Transverse colon (tissue), 4 donors: ENCODE data around the gene NCMAP. TPM values are rescaled to one million over a fixed set of nuclear protein-coding genes. Genes with fewer than 3 reads are reported as not detected.

Experiments used
- DNase-seq: peaks from one replicate; pipeline ENCODE4 v3.0.0-alpha.2; 2019
- H3K27ac ChIP-seq, 4 donors: fragments of 200-600 bp; sonication (generic); 2 replicates each; pipeline ENCODE4 v1.5.1; 2016 to 2018; ENCODE audit warnings: inconsistent platforms in 4 of 4
- H3K27me3 ChIP-seq: fragments of 200-600 bp; sonication (generic); 2 replicates; pipeline ENCODE4 v1.5.1; 2017; ENCODE audit warnings: inconsistent platforms
- H3K36me3 ChIP-seq, 4 donors: fragments of 200-600 bp; sonication (generic); 2 replicates each; pipeline ENCODE4 v1.5.1; 2017 to 2019; ENCODE audit warnings: inconsistent platforms in 4 of 4
- H3K4me1 ChIP-seq, 4 donors: fragments of 200-600 bp; sonication (generic); 2 replicates each; pipeline ENCODE4 v1.5.1; 2017 to 2020; ENCODE audit warnings: inconsistent platforms in 4 of 4
- H3K4me3 ChIP-seq, 4 donors: fragments of 200-600 bp; sonication (generic); 1 replicate in 1 of 4; 2 replicates in 3 of 4; pipeline versions ENCODE4 v1.5.1 to v1.6.1; 2017 to 2019; ENCODE audit warnings: inconsistent platforms in 4 of 4
- H3K9me3 ChIP-seq, 2 donors: fragments of 200-600 bp; sonication (generic); 2 replicates each; pipeline ENCODE4 v1.5.1; 2017 to 2019; ENCODE audit warnings: inconsistent platforms in 2 of 2
- EP300 ChIP-seq: sonication (generic); formaldehyde crosslinking; IDR thresholded peaks from one replicate; pipeline ENCODE4 v1.6.1; 2017; ENCODE audit warnings: antibody characterized with exemption, low read depth
- POLR2A ChIP-seq: fragments of 450-650 bp; IDR thresholded peaks from one replicate; pipeline ENCODE4 v1.6.1; 2016; ENCODE audit warnings: antibody characterized with exemption, mild to moderate bottlenecking, moderate library complexity
- POLR2AphosphoS5 ChIP-seq, 3 donors: sonication (generic); formaldehyde crosslinking; IDR thresholded peaks; one replicate each; pipeline ENCODE4 v1.6.1; 2016; ENCODE audit warnings: antibody characterized with exemption in 3 of 3
- WGBS, 2 donors: methylation state at CpG; one replicate each; pipeline ENCODE4 v1.1.5; 2018; ENCODE audit warnings: low coverage in 1 of 2; 5-methylcytosine and 5-hydroxymethylcytosine counted together
- in situ Hi-C, 4 donors: fragments of 200-750 bp; cut with MboI; loops; one replicate each; pipeline versions ENCODE4 v1.15.0 to v1.15.1; 2017; ENCODE audit warnings: low sequenced_read_pairs in 3 of 4, low pct_ligation_motif_present in 1 of 4, low pct_unique_long_range_greater_than_20kb in 1 of 4
- intact Hi-C: fragments of 100-400 bp; cut with DNase I; formaldehyde crosslinking; loops from one replicate; pipeline ENCODE4 v1.15.1; 2023; ENCODE audit warnings: low total_unique reads
- total RNA-seq, 4 donors: library from RNA; depleted of rRNA; stranded (reverse); fragments of >200 nt; gene quantifications; one replicate each; pipeline ENCODE4 v1.1.0, GENCODE V29; 2016
- TF ChIP-seq, protein P1 (sequence below), 5 experiments: fragments of 200-600 bp in 3 of 5; fragments of 450-650 bp in 2 of 5; sonication (generic) in 3 of 5; IDR thresholded peaks; 1 replicate in 2 of 5; 2 replicates in 3 of 5; pipeline ENCODE4 v1.5.1; 2016 to 2017; ENCODE audit warnings: antibody characterized with exemption in 5 of 5, inconsistent platforms in 3 of 5, mild to moderate bottlenecking in 2 of 5, moderate library complexity in 1 of 5

Gene NCMAP
- total RNA-seq, 4 donors from 2014 or later: 0.37 to 2.2 (median 1.4) TPM; not detected in 1

DNA sequence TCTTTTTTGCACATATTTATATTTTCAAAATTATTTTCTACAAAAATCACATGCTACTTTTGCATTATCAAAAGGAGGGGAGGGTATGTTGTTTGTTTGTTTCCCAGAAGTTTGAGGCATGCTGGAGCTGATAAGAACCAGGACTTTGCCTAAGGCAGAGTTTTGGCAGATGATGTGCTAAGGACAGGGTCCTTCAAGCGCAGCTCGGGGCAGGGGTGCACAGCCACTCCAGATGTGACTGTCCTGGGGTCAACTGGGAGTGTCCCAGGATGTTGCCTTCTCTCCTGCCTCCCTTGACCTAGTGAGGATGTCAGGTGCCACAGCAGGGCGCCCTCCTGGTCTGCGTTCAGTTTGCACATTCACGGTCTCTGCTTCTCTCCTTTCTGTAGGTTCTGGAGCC, 44.7 kb downstream of the NCMAP start:
- intact Hi-C loops: no loop called here
- Histone ChIP-seq H3K4me3 (no peak overlapping the region), H3K27ac (no peak overlapping the region), H3K4me1 (no peaks in the 10 kb centered on the region), H3K36me3 (no peaks in the 10 kb centered on the region), H3K9me3 (no peaks in the 10 kb centered on the region), H3K27me3 (no peaks in the 10 kb centered on the region)
- in situ Hi-C loops: no loop called here
- no peak for DNase-seq
- WGBS, 2 donors: 80% methylated on average over 5 of the region's 5 CpGs; no CpG with 5 or more reads in 1 of the 2 donors
- TF ChIP-seq EP300: no peak
- TF ChIP-seq, protein P1, sequence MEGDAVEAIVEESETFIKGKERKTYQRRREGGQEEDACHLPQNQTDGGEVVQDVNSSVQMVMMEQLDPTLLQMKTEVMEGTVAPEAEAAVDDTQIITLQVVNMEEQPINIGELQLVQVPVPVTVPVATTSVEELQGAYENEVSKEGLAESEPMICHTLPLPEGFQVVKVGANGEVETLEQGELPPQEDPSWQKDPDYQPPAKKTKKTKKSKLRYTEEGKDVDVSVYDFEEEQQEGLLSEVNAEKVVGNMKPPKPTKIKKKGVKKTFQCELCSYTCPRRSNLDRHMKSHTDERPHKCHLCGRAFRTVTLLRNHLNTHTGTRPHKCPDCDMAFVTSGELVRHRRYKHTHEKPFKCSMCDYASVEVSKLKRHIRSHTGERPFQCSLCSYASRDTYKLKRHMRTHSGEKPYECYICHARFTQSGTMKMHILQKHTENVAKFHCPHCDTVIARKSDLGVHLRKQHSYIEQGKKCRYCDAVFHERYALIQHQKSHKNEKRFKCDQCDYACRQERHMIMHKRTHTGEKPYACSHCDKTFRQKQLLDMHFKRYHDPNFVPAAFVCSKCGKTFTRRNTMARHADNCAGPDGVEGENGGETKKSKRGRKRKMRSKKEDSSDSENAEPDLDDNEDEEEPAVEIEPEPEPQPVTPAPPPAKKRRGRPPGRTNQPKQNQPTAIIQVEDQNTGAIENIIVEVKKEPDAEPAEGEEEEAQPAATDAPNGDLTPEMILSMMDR (IDR thresholded peaks at IDR 0.05): no peak
- no peak for TF ChIP-seq POLR2AphosphoS5 (IDR thresholded peaks at IDR 0.05)
- no peak for TF ChIP-seq POLR2A

DNA sequence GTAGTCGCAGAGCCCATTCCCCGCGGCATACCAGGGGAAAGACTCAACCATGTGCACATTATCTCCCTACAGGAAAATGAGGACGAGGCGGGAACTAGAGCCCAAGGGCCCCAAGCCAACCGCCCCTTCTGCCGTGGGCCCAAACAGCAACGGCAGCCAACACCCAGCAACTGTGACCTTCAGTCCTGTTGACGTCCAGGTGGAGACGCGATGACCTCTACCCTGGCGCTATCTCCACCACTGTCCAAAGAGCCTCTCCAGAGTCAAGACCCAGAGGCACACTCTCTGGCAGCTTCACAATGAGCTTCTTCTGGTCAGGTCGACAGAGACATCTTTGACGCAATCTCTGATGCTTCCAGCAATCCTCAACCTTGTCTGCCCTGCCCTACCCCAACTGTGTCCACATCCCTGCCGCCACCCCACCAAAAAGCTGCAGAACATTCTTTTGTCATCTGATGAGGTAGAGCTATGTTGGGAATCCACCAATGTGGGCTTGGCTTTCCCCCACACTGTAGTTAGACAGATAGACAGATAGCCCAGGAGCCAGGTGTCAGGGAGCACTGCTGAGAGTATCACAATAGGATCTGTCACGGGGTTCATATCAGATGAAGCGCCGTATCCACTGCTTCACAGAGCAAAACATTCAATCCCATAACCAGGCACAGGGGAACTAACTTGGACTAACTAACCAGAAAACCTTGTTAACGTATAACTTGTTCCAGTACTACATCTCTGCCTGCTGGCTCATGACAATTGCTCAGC, 49.8 kb downstream of the NCMAP start:
- Histone ChIP-seq H3K4me3 (no peak overlapping the region), H3K27ac (no peak overlapping the region), H3K36me3 (no peaks in the 10 kb centered on the region), H3K9me3 (no peaks in the 10 kb centered on the region), H3K4me1 (no peaks in the 10 kb centered on the region), H3K27me3 (peaks cover 3% of the 10 kb centered on the region)
- intact Hi-C loops: no loop called here
- 84 to 92% methylated on average over 6 to 19 of the region's 19 CpGs for WGBS, 2 donors
- no peak for DNase-seq
- TF ChIP-seq EP300 (no peak), POLR2AphosphoS5 (IDR thresholded peaks at IDR 0.05) (no peak), POLR2A (no peak)
- TF ChIP-seq, protein P1 (IDR thresholded peaks at IDR 0.05): no peak
- in situ Hi-C loops: no loop called here

DNA sequence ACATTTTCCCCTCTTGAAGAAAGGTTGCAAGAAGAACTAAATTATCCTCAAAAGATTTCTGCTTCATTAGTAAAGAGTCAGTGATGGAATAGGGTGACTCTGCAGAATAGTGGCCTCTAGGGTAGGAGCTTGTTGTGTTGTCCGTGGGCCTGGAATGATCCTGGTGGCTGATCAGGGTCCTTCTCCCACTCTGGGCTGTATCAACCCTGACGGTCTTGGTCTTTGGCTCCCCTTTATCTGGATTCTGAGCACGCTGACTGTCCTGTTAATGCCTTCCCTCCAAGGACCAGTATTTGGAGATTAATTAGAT, 50.4 kb downstream of the NCMAP start:
- intact Hi-C loops: no loop called here
- in situ Hi-C loops: no loop called here
- WGBS, 2 donors: 87% methylated on average over 3 of the region's 3 CpGs; no CpG with 5 or more reads in 1 of the 2 donors
- no peaks in the 10 kb centered on the region for H3K9me3 ChIP-seq
- no peak overlapping the region for H3K27ac ChIP-seq
- DNase-seq: no peak
- TF ChIP-seq EP300 (no peak), POLR2A (no peak), POLR2AphosphoS5 (IDR thresholded peaks at IDR 0.05) (no peak)
- TF ChIP-seq, protein P1 (IDR thresholded peaks at IDR 0.05): no peak
- H3K27me3 ChIP-seq: peaks cover 3% of the 10 kb centered on the region
- H3K4me1 ChIP-seq: no peaks in the 10 kb centered on the region
- no peaks in the 10 kb centered on the region for H3K36me3 ChIP-seq
- no peak overlapping the region for H3K4me3 ChIP-seq

DNA sequence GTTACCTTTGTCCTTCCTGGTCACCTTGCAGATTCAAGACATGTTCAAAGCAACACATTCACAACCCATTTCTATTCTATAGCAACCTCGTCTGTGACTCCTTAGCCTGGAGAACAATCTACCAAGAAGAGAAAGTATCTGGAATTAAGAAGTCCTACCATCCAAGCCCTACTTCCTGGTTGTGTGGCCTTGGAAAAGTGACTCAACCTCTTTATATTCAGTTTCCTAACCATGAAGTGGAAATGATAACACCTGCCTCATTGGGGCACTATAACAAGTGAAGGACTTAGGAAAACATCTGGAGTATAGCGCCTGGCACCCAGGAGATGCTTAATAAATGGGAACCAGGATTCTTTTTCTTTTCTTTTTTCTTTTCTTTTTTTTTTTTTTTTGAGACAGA, 50.7 kb downstream of the NCMAP start:
- H3K36me3 ChIP-seq: no peaks in the 10 kb centered on the region
- in situ Hi-C loops (no loop called here), intact Hi-C loops (no loop called here)
- 86 to 100% methylated on average over 1 to 2 of the region's 2 CpGs for WGBS, 2 donors
- H3K4me3 ChIP-seq: no peak overlapping the region
- H3K27ac ChIP-seq: no peak overlapping the region
- H3K4me1 ChIP-seq: no peaks in the 10 kb centered on the region
- peaks cover 3% of the 10 kb centered on the region for H3K27me3 ChIP-seq
- DNase-seq: no peak
- H3K9me3 ChIP-seq: no peaks in the 10 kb centered on the region
- TF ChIP-seq, protein P1 (IDR thresholded peaks at IDR 0.05): no peak
